Endothelial cell of umbilical vein (primary cell): ENCODE data around the gene ESPN.

ENCODE experiments used
- EZH2 ChIP-seq: IDR thresholded peaks from 2 replicates; pipeline ENCODE4 v1.6.1; 2012; ENCODE audit warnings: borderline replicate concordance, low read depth, mild to moderate bottlenecking, moderate library complexity, low read length, inconsistent platforms; ENCODE audit not compliant: severe bottlenecking
- JUN ChIP-seq: IDR thresholded peaks from 2 replicates; pipeline ENCODE4 v1.6.1; 2011; ENCODE audit warnings: borderline replicate concordance, low read depth; ENCODE audit not compliant: insufficient read length, insufficient read depth
- MYC ChIP-seq: IDR thresholded peaks from one replicate; pipeline ENCODE4 v1.6.1; 2011; ENCODE audit warnings: mild to moderate bottlenecking, low read depth, low read length
- POLR2A ChIP-seq: IDR thresholded peaks from 2 replicates; pipeline ENCODE4 v1.6.1; 2012; ENCODE audit warnings: low read depth, mild to moderate bottlenecking, control low read depth, low read length
- POLR2AphosphoS5 ChIP-seq: IDR thresholded peaks from 2 replicates; pipeline ENCODE4 v1.6.1; 2012; ENCODE audit warnings: low read depth, mild to moderate bottlenecking, control low read depth, low read length, moderate library complexity; ENCODE audit not compliant: insufficient read depth
- TF ChIP-seq, protein P1 (sequence below), 2 donors: IDR thresholded peaks; 1 replicate in 1 of 2; 2 replicates in 1 of 2; pipeline ENCODE4 v1.5.1; 2011; ENCODE audit warnings: low read length in 2 of 2, mild to moderate bottlenecking in 2 of 2, moderate library complexity in 2 of 2, control low read depth in 1 of 2, inconsistent platforms in 1 of 2, low read depth in 1 of 2; ENCODE audit not compliant: insufficient read depth in 1 of 2; ENCODE audit errors: extremely low read depth in 1 of 2

GRCh38 chr1:6467744-6468688 is 43.4 kb downstream of the ESPN start:
- TF ChIP-seq, protein P1, sequence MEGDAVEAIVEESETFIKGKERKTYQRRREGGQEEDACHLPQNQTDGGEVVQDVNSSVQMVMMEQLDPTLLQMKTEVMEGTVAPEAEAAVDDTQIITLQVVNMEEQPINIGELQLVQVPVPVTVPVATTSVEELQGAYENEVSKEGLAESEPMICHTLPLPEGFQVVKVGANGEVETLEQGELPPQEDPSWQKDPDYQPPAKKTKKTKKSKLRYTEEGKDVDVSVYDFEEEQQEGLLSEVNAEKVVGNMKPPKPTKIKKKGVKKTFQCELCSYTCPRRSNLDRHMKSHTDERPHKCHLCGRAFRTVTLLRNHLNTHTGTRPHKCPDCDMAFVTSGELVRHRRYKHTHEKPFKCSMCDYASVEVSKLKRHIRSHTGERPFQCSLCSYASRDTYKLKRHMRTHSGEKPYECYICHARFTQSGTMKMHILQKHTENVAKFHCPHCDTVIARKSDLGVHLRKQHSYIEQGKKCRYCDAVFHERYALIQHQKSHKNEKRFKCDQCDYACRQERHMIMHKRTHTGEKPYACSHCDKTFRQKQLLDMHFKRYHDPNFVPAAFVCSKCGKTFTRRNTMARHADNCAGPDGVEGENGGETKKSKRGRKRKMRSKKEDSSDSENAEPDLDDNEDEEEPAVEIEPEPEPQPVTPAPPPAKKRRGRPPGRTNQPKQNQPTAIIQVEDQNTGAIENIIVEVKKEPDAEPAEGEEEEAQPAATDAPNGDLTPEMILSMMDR (IDR thresholded peaks at IDR 0.05; ENCODE audit: extremely low read depth in 1 of 2, insufficient read depth in 1 of 2, low read depth in 1 of 2, low read length in 2 of 2), result no peak
- no peak for TF ChIP-seq EZH2
- no peak for TF ChIP-seq POLR2A
- TF ChIP-seq POLR2AphosphoS5, result no peak
- TF ChIP-seq JUN, result no peak
- no peak for TF ChIP-seq MYC
